ENCODE data around the gene SLC12A7.

GRCh38 chr5:1108023-1108864 lies 3.6 kb downstream of the SLC12A7 start:
- TF ChIP-seq EZH2 (IDR thresholded peaks at IDR 0.05; ENCODE audit: borderline replicate concordance, low read length) (no peak), CTCF (conservative IDR thresholded peaks at IDR 0.05 in 1 of 2, IDR thresholded peaks at IDR 0.05 in 1 of 2; ENCODE audit: extremely low read depth in 1 of 2, insufficient read depth in 1 of 2, low read depth in 1 of 2, low read length in 2 of 2) (no peak)

Data from mammary epithelial cell (primary cell).